PC-3 (cell line): Measurements from ENCODE around the gene AFF3. TPM values are rescaled to one million over a fixed set of nuclear protein-coding genes. Genes with fewer than 3 reads are reported as not detected.

Experiments
- ATAC-seq: fragments of 200-7000 bp; cut with Tn5 transposase; 2 replicates; pipeline ENCODE4 v1.9.1; 2020; ENCODE audit warnings: mild to moderate bottlenecking, moderate library complexity
- BruUV-seq: library from RNA; stranded (reverse); fragments of 400-500 nt; replicated peaks from 2 replicates; lab custom pipeline; 2021; lab: Mats Ljungman, UMichigan
- CTCF ChIA-PET: fragments of 300-600 bp; sonication (Branson Sonifier 250); formaldehyde crosslinking; loops from one replicate; lab custom pipeline; 2022; ENCODE audit warnings: antibody characterized with exemption; lab: Charles Lee
- POLR2A ChIA-PET: fragments of 300-600 bp; sonication (Branson Sonifier 250); formaldehyde crosslinking; loops from one replicate; lab custom pipeline; 2022; ENCODE audit warnings: antibody characterized with exemption; ENCODE audit not compliant: unreplicated experiment; lab: Charles Lee
- DNase-seq: peaks from one replicate; pipeline ENCODE4 v3.0.0-alpha.2; 2015
- H2AFZ ChIP-seq: fragments of 300-600 bp; sonication (generic); 2 replicates; pipeline ENCODE4 v1.6.0; 2016; ENCODE audit warnings: antibody characterized with exemption, low read length
- H3F3A ChIP-seq: fragments of 300-600 bp; sonication (generic); one replicate; pipeline ENCODE4 v1.6.0; 2017; ENCODE audit warnings: antibody characterized with exemption, low read length, control low read depth, mild to moderate bottlenecking; ENCODE audit not compliant: unreplicated experiment
- H3K27ac ChIP-seq: fragments of 300-600 bp; sonication (generic); 2 replicates; pipeline ENCODE4 v1.5.1; 2016; ENCODE audit warnings: mild to moderate bottlenecking, low read length
- H3K27me3 ChIP-seq: fragments of 300-600 bp; sonication (generic); 2 replicates; pipeline ENCODE4 v1.6.1; 2016; ENCODE audit warnings: low read length, mixed read lengths
- H3K36me3 ChIP-seq: fragments of 300-600 bp; sonication (generic); 2 replicates; pipeline ENCODE4 v1.6.1; 2016; ENCODE audit warnings: low read depth, mixed run types, low read length, mixed read lengths
- H3K4me1 ChIP-seq: fragments of 300-600 bp; sonication (generic); 2 replicates; pipeline ENCODE4 v1.5.1; 2016; ENCODE audit warnings: low read length; ENCODE audit not compliant: insufficient read depth
- H3K4me2 ChIP-seq: fragments of 300-600 bp; sonication (generic); 2 replicates; pipeline ENCODE4 v1.6.0; 2016; ENCODE audit warnings: low read length
- H3K4me3 ChIP-seq: fragments of 300-600 bp; sonication (generic); 2 replicates; pipeline ENCODE4 v1.5.1; 2016; ENCODE audit warnings: mild to moderate bottlenecking, low read length, mixed read lengths
- H3K79me2 ChIP-seq: fragments of 300-600 bp; sonication (generic); 2 replicates; pipeline ENCODE4 v1.6.1; 2017; ENCODE audit warnings: low read length, mixed read lengths
- H3K9ac ChIP-seq: fragments of 300-600 bp; sonication (generic); 2 replicates; pipeline ENCODE4 v1.6.0; 2016; ENCODE audit warnings: mild to moderate bottlenecking, low read length
- H3K9me2 ChIP-seq: fragments of 300-600 bp; sonication (generic); replicated peaks from 2 replicates; pipeline ENCODE4 v1.6.1; 2016; ENCODE audit warnings: mixed run types, low read length, mixed read lengths
- H3K9me3 ChIP-seq: fragments of 300-600 bp; sonication (generic); 2 replicates; pipeline ENCODE4 v1.6.1; 2016; ENCODE audit warnings: low read length, mixed read lengths
- H4K20me1 ChIP-seq: fragments of 300-600 bp; sonication (generic); 2 replicates; pipeline ENCODE4 v1.6.1; 2016; ENCODE audit warnings: low read length, mixed read lengths
- EZH2 ChIP-seq: fragments of 300-600 bp; sonication (generic); IDR thresholded peaks from one replicate; pipeline ENCODE4 v1.6.1; 2017; ENCODE audit warnings: antibody characterized with exemption, mild to moderate bottlenecking, low read length; ENCODE audit not compliant: unreplicated experiment
- EZH2phosphoT487 ChIP-seq: fragments of 300-600 bp; sonication (generic); IDR thresholded peaks from 2 replicates; pipeline ENCODE4 v1.6.1; 2018; ENCODE audit warnings: mild to moderate bottlenecking, antibody characterized with exemption, low read length, borderline replicate concordance
- intact Hi-C: fragments of 100-400 bp; cut with micrococcal nuclease; formaldehyde crosslinking; loops from 2 replicates; pipeline ENCODE4 v1.9.0; 2023
- total RNA-seq: library from RNA; depleted of rRNA; stranded (reverse); fragments of >200 nt; gene quantifications from 2 replicates; pipeline ENCODE4 v1.2.3, GENCODE V29; 2014
- TF ChIP-seq, protein P1 (sequence below): fragments of 300-600 bp; sonication (generic); conservative IDR thresholded peaks from 2 replicates; pipeline ENCODE4 v1.5.1; 2017; ENCODE audit warnings: antibody characterized with exemption, low read depth, mild to moderate bottlenecking, low read length

AFF3 gene
- total RNA-seq, 1 experiment from 2014 or later: 0.04 TPM

DNA sequence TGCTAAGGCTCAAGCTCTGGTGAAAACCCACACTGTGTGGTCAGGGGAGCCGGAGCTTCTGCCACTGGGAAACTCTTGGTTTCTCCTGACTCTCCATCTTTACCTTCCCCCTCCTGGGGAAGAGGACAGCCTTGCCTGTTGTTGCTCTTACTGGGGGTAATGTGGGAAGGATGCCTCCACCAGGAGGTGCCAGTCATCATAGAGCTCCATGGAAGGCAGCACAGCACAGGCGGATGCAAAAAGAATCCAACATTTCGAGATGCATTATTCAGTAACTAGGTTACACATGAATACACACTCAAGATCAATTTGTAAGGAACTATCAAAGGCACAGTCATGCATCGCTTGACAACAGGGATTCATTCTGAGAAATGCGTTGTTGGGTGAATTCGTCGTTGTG, 322.6 kb downstream of the AFF3 start:
- no peak overlapping the region for H2AFZ ChIP-seq
- DNase-seq: peak; percentile 15
- no peak for TF ChIP-seq EZH2
- TF ChIP-seq, protein P1, sequence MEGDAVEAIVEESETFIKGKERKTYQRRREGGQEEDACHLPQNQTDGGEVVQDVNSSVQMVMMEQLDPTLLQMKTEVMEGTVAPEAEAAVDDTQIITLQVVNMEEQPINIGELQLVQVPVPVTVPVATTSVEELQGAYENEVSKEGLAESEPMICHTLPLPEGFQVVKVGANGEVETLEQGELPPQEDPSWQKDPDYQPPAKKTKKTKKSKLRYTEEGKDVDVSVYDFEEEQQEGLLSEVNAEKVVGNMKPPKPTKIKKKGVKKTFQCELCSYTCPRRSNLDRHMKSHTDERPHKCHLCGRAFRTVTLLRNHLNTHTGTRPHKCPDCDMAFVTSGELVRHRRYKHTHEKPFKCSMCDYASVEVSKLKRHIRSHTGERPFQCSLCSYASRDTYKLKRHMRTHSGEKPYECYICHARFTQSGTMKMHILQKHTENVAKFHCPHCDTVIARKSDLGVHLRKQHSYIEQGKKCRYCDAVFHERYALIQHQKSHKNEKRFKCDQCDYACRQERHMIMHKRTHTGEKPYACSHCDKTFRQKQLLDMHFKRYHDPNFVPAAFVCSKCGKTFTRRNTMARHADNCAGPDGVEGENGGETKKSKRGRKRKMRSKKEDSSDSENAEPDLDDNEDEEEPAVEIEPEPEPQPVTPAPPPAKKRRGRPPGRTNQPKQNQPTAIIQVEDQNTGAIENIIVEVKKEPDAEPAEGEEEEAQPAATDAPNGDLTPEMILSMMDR: peak; percentile 50
- no peak overlapping the region for H3K4me3 ChIP-seq
- H4K20me1 ChIP-seq: no peaks in the 10 kb centered on the region
- H3K4me2 ChIP-seq: no peak overlapping the region
- H3K9me3 ChIP-seq: no peaks in the 10 kb centered on the region
- ATAC-seq: peak; percentile 39; the same call in 1 of the 2 replicates
- no peak overlapping the region for H3K9ac ChIP-seq
- no peaks in the 10 kb centered on the region for H3K79me2 ChIP-seq
- intact Hi-C loops: loop anchor here (1.0 to 10.0 kb wide), 5 partner anchors 63 to 441 kb away; no protein-coding TSS in a partner anchor
- no peaks in the 10 kb centered on the region for H3K9me2 ChIP-seq
- peaks cover 7% of the 10 kb centered on the region; the same call in 1 of the 2 replicates for H3K4me1 ChIP-seq
- H3K36me3 ChIP-seq: no peaks in the 10 kb centered on the region
- H3K27me3 ChIP-seq: no peaks in the 10 kb centered on the region
- no TSS peak for BruUV-seq
- ChIA-PET POLR2A (no interaction called here), CTCF (interaction anchor here (0.6 to 1.6 kb wide), 4 partner anchors 263 to 441 kb away, joined by 3 to 14 read pairs (median 4); no protein-coding TSS in a partner anchor)
- no peaks in the 10 kb centered on the region for H3F3A ChIP-seq
- H3K27ac ChIP-seq: no peak overlapping the region

DNA sequence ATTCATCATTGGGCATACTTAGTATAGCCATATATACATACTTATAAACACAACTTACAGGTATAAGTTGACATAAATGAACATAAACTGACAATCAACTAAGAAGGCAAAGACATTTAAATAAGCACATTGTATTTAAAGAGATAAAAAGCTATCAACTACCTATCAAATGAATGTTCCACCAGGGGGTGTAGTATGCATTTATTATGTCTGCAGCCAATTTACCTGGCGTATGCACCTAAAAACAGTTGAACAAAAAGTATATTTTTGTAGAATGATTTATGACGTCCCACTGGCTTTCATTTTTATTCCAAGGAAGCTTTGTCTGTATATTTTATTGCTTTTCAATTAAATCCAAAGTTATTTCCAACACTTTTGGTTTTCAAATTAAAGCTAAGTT, 323.5 kb downstream of the AFF3 start:
- Histone ChIP-seq H3K79me2 (no peaks in the 10 kb centered on the region), H3K4me3 (no peak overlapping the region), H3K27me3 (no peaks in the 10 kb centered on the region), H3K4me1 (peaks cover 7% of the 10 kb centered on the region; the same call in 1 of the 2 replicates), H3K9ac (no peak overlapping the region), H3K4me2 (no peak overlapping the region), H3K36me3 (no peaks in the 10 kb centered on the region), H2AFZ (no peak overlapping the region), H3F3A (no peaks in the 10 kb centered on the region), H3K9me2 (no peaks in the 10 kb centered on the region), H4K20me1 (no peaks in the 10 kb centered on the region), H3K27ac (no peak overlapping the region), H3K9me3 (no peaks in the 10 kb centered on the region)
- ChIA-PET POLR2A (interaction anchor here (0.6 kb wide), 1 partner anchor 425 kb away, joined by 3 read pairs; no protein-coding TSS in a partner anchor), CTCF (interaction anchor here (0.6 to 1.6 kb wide), 6 partner anchors 9 to 444 kb away, joined by 3 to 14 read pairs (median 4); no protein-coding TSS in a partner anchor)
- BruUV-seq: no TSS peak
- TF ChIP-seq EZH2 (no peak), EZH2phosphoT487 (no peak)
- TF ChIP-seq, protein P1: peak; percentile 71
- DNase-seq: peak; percentile 71
- peak; percentile 14; the same call in 1 of the 2 replicates for ATAC-seq
- intact Hi-C loops: loop anchor here (1.0 to 10.0 kb wide), 3 partner anchors 156 to 441 kb away; no protein-coding TSS in a partner anchor

DNA sequence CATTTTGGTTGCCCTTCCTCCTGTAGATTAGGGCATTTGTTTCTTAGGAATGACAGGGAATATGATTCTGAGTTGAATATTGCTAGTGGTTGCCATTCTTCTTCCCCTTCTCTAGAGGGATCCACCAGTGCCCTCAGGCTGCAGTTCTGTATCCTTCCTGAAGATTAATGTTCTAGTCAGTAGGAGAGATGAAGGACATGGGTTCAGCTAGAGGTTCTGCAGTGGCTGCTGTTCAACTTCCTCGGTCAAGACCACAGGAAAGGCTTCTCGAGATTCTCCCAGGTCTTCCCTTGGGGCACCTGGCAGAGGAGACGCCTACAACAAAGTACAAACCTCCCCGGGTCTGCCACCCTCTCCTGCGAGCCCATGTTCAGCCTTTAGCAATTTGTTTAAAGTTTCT, 325.5 kb downstream of the AFF3 start:
- peaks cover 12% of the 10 kb centered on the region for H3K4me1 ChIP-seq
- CTCF ChIA-PET: no interaction called here
- no peaks in the 10 kb centered on the region for H3K9me2 ChIP-seq
- no peak overlapping the region for H3K4me3 ChIP-seq
- DNase-seq (peak; percentile 5), ATAC-seq (no peak)
- no peaks in the 10 kb centered on the region for H3K36me3 ChIP-seq
- no peaks in the 10 kb centered on the region for H3K27me3 ChIP-seq
- H3K9ac ChIP-seq: no peak overlapping the region
- no peaks in the 10 kb centered on the region for H4K20me1 ChIP-seq
- TF ChIP-seq EZH2phosphoT487 (no peak), EZH2 (no peak)
- TF ChIP-seq, protein P1: no peak
- no peaks in the 10 kb centered on the region for H3K9me3 ChIP-seq
- H3F3A ChIP-seq: no peaks in the 10 kb centered on the region
- POLR2A ChIA-PET: no interaction called here
- no TSS peak for BruUV-seq
- no peak overlapping the region for H2AFZ ChIP-seq
- H3K4me2 ChIP-seq: no peak overlapping the region
- intact Hi-C loops: loop anchor here (10.0 kb wide), 1 partner anchor 158 kb away; no protein-coding TSS in a partner anchor
- no peak overlapping the region for H3K27ac ChIP-seq
- H3K79me2 ChIP-seq: no peaks in the 10 kb centered on the region
